CD4-positive, alpha-beta T cell treated with Interferon alpha-2 for 1 hour (primary cell): ENCODE data around the gene RNF13.
"Not testable (repeated sequence)": the region's sequence is repeated elsewhere in the genome, so short reads cannot be mapped to it uniquely, and the experiment has no call there.

Experiments used
- DNase-seq, 2 donors: peaks; one replicate each; pipeline ENCODE4 v3.0.0-alpha.2; 2020 to 2022

The RNF13 gene

GRCh38 chr3:149963485-149963884 is 150.5 kb downstream of the RNF13 start:
- no peak for DNase-seq

DNA sequence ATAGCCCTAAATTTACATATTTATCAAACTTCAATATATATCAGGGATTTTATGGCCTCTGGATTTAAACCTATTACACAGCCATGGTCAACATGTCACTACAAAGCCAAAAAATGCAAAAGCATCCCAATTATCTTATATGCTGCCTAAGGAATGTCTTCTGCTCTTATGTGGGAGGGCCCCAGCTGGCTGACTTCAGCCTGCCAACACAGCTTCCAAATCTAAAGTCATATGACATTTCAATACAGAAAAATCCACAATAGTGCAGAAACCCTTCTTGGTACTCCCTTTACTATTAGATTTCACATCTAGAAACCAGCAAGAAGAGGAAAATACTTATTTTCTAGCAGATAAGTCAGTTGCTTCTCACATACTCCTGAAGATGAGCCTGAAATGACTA is 151.3 kb downstream of the RNF13 start:
- DNase-seq = no peak

DNA sequence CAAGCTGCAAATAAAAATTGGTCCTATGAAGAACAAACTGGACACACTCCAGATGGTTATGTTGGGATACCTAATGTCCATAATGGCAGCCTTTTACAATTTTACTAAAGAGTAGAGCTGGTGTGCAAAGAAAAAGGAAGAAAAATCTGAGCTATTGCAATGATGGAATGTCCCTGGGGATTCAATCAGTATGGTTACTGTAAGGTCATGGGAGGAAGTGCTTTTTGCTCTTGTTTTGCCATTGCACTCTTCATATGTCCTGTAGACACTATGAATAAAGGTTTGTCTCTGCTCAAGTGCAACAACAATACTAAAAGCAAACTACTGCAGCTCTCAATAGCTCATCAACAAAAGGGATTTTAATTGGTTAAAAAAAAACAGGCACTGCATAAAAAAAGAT is 152.3 kb downstream of the RNF13 start:
- DNase-seq = no peak

DNA sequence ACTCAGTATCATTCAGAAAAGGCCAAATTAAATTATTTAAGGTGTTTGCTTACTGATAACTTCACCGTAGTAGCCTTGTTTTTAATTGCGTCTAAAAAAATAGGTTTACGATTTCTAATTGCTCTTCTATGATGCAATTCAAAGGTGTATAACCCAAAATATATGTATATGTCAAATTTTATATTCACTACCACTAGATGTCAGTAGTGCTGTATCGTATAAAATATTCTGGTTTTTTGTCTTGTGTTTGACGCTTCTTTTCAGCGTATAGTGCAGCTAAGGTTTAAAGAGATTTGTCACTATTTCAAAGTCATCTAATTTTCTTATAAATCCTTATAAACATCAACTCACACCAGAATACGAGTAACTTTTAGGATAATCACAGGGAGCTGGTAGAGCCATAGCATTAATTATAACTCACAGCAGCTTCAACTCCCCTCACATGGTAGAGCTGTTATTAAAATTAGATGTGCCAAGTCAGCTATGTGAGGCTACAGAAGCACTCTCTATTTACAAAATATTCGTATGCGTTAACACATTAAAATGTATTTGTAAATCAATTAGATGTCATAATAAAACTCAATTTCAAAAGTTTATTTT is 154.2 kb downstream of the RNF13 start:
- peak in 1 of 2 donors; percentile 62 for DNase-seq

DNA sequence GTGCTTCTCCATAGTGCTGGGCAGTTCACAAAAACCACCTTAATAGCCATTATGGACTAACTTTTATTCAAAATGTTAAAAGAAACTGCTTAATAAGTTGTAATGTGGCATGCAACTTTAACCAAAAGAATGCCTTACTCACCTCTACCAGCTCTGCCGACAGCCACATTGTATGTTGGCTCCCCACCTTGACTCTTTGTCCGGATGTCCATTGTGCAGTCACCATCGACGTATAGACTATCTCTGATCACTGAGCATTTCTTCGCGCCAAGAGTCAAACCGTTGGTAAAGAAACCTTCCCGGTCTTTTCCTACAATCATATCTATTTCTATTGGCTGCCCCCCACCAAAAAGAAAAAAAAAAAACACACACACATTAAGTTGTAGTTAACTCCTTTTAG is 155.2 kb downstream of the RNF13 start:
- no peak for DNase-seq

DNA sequence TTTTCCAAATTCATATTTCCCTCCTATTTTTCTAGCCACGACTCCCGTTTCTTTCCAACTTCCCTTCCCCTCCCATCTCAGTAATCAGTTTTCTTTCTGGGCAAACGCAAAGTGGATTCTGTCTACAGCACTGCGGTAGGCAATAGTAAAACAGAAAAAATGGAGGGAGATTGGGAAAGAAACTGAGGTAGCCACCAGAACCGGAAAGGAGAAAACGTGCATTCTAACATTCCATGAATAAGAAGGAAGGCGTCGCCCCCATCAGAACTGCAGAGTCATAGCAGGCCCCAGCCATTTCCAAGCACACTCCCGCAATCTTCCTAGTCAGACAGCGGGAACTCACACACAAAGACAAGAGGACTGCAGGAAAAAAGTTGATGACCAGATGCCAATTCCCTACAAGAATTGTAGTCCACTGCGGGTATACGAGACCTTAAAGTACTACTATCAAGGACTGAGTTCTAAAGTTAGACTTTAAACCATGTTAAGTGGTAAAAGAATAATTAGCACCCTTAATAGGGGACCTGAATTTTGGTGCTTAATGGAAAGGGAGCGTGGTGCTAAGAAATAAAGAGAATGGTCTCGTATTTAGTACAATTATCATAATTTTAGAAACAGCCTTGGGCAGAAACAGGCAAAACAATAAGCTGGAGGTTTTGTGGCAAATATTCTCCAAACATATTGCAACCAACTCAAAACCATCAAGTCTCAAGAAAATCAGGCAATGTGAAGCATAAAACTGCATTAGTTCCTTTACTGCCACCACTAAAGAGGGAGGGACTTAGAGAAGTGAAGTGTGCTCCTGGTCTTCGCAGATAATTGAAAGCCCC is 156.3 kb downstream of the RNF13 start:
- no peak for DNase-seq

- peak; percentile 74 to 83 for DNase-seq
Measured at GRCh38 chr3:149969940-149970715, 157.1 kb downstream of the RNF13 start.

DNA sequence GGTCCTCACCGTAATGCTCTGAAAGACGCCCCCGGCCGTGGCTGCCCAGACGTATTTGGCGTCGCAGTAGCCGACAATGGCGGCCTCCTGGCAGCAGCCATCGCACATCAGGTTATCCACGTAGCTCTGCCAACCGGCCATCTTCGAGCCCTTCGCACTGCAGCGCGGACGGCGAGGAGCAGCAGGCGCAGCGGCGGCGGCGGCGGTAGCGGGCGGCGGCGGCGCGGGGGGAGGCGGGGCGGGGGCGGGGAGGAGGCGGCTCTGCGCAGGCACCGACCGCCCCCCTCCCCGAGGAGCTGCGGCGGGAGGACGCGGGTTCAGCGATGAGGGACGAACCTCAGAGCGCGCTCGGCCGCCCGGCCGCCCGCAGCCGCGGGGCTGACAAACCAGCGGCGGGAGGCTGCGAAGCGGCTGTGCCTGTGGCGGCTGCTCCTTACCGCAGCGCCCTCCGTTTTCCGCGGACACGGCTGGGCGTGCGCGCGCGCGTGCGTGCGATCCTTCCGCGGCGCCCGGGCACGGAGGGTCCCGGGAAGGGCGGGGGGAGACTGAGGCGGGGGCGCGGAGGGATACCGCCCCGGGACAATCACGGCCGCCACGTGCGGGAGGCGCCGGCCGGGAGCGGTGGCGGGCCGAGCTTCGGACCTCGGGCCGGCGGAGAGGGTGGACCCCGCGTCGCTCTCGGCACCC is 157.8 kb downstream of the RNF13 start, which contains the start of gene PFN2:
Gene PFN2 (minus strand): TSS at position 180 of the 687 bp plus-strand sequence. CDS start 39 bp downstream, at position 141.
- DNase-seq = peak; percentile 46 to 73

- peak in 1 of 2 donors; percentile 1 for DNase-seq
Measured at GRCh38 chr3:149971403-149972075, 158.5 kb downstream of the RNF13 start.

DNA sequence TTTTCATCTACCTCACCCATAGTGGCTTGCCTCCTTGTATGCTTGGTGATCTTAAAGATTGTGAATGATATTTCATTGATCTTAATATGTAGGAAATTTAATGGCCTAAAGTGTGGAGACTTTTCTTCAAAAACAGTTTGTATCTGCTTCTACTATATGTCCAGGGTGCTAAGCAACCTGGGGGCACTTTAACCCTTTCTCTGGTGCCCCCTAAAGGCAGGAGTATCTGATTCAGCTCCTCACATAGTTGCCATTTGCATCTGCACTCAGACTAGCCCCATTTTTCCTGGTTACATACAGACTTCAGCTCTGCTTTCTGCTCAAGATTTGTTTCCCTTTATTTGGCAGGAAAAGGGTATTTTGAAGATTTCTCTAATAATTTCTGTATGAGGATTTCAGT is 162.9 kb downstream of the RNF13 start:
- DNase-seq = no peak

GRCh38 chr3:149977386-149977785 is 164.4 kb downstream of the RNF13 start:
- DNase-seq = no peak

- DNase-seq = not testable (repeated sequence)
Measured at GRCh38 chr3:149981979-149982378, 169.0 kb downstream of the RNF13 start.

DNA sequence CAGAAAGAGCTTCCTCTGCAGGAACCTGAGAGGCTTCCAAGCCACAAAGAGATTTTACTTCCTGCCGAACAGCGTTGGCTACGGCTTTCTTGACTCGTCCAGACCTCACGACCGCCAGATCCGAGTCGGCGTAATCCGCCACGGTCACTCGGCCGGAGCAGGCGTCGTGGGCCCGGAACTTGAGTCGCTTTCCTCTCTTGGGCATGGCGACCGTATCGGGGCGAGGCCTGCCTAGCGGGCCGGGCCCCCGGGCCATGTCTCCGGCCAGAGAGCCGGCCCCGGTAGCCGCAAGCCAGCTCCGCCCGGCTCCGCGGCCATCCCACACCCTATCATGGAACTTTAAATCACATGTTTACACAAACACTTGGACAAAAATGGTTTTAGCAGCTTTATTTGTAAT is 170.0 kb downstream of the RNF13 start:
- not testable (repeated sequence) for DNase-seq

DNA sequence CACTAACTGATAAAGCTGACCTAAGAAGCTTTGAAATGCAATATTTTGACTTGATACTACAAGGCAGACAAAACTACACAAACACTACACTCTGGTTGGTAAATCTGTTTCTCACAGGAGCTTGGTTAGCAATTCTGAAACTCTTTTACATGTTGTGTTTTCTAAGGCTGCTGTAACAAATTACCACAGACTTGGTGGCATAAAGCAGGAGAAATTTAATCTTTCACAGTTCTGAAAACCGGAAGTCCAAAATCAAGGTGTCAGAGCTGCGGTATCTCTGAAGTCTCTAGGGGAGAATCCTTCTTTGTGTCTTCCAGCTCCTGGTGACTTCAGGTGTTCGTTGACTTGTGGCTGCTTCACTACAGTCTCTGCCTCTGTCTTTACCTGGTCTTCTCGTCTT is 170.6 kb downstream of the RNF13 start:
- DNase-seq = no peak

GRCh38 chr3:149989307-149989706 is 176.3 kb downstream of the RNF13 start:
- DNase-seq = no peak

DNA sequence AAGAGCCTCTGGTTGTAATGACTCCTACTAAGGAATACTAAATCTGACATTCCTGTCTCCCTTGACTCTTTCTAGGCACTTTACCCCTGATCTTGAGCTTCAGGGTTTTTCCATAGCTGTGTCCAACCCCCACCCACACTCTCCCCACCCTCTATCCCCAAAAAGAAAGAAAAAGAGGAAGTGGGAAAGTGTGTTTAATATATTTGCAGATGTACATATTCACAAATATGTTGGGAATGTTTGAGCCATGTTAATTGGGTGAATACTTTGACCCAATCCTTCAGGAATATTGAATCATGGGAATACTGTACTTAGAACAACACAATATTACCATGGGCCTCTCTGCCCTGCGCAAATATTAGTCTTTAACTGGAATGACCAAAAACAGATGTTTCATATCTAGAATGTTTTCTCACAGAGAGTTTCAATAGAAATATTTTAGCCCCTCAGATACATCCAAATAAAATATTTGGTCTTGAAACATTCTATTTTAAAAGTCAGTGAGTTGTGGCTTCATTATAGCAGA is 177.5 kb downstream of the RNF13 start:
- DNase-seq = no peak

DNA sequence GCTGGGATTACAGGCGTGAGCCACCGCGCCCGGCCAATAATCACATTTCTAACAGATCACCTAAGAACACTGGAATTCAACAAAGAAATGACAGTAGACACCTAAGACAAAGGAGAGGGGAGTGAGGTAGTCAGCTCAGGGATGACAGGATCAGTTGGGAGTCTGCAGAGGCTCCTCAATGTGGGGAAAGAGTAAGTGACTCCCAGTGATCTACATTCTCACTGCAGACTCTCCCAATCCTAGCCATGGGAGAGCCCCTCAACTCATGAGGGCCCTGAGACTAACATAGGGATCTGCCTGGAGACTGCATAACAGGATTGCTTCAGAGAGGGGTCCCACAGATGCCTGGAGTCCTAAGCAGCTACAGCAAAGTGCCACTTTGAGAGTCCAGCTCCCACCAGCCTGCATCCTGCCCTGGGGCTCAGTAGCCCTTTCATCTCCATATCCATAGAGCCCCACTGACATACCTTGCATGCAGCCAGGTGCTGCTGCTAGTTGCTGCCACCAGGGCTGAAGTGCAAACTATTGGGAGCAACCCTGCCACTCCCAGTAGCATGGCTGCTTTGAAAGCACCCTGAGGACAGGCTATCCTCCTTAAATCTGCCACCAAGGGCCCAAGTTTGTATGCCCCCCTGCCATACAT is 179.5 kb downstream of the RNF13 start:
- DNase-seq = no peak

DNA sequence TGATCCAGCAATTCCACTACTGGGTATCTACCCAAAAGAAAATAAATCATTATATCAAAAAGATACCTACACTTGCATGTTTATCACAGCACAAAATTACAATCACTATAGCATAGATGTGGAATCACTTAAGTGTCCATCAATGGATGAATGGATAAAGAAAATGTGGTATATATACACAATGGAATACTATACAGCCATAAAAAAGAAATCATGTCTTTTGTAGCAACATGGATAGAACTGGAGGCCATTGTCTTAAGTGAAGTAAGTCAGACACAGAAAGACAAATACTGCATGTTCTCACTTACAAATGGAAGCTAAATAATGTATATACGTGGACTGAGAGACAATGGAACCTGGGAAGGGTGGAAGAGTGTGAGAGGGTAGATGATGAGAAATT is 185.9 kb downstream of the RNF13 start:
- no peak for DNase-seq

GRCh38 chr3:149999421-149999820 is 186.4 kb downstream of the RNF13 start:
- no peak for DNase-seq

- no peak for DNase-seq
Measured at GRCh38 chr3:150000641-150001040, 187.6 kb downstream of the RNF13 start.
